Tibial nerve (tissue), 4 donors: ENCODE data around the gene ALPK3.

Experiments
- EP300 ChIP-seq, 2 donors: sonication (generic); formaldehyde crosslinking; IDR thresholded peaks; one replicate each; pipeline ENCODE4 v1.6.1; 2017; ENCODE audit warnings: antibody characterized with exemption in 2 of 2, mild to moderate bottlenecking in 1 of 2
- TF ChIP-seq, protein P1 (sequence below), 5 experiments: fragments of 200-600 bp in 3 of 5; fragments of 450-650 bp in 2 of 5; sonication (generic) in 3 of 5; IDR thresholded peaks; one replicate each; pipeline ENCODE4 v1.5.1; 2016 to 2019; ENCODE audit warnings: antibody characterized with exemption in 5 of 5, mild to moderate bottlenecking in 3 of 5, moderate library complexity in 2 of 5

DNA sequence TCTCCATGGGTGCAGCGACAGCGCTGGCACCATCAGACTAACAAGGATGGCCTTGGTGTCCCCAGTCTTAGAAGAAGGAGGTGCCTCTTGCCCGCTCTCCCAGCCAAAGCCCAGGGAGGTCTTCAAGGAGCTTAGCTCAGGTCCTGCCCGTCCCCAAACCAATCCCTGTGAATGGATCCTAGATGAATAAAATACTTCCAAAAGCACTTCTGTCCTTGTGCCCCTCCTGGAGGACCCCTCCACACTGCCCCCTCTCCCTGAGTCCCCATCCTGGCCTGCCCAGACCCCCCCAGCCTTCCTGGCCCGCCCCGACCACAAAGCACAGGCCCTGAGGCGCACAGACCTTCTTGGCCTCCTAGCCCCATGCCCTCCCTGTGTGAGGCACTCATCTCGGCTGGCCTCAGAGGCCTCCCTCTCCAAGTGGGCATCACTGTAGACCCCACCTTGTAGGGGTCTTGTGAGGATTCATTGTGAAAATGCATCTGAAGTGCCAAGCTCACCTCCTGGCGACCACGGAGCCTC lies 75.7 kb downstream of the ALPK3 start:
- TF ChIP-seq, protein P1, sequence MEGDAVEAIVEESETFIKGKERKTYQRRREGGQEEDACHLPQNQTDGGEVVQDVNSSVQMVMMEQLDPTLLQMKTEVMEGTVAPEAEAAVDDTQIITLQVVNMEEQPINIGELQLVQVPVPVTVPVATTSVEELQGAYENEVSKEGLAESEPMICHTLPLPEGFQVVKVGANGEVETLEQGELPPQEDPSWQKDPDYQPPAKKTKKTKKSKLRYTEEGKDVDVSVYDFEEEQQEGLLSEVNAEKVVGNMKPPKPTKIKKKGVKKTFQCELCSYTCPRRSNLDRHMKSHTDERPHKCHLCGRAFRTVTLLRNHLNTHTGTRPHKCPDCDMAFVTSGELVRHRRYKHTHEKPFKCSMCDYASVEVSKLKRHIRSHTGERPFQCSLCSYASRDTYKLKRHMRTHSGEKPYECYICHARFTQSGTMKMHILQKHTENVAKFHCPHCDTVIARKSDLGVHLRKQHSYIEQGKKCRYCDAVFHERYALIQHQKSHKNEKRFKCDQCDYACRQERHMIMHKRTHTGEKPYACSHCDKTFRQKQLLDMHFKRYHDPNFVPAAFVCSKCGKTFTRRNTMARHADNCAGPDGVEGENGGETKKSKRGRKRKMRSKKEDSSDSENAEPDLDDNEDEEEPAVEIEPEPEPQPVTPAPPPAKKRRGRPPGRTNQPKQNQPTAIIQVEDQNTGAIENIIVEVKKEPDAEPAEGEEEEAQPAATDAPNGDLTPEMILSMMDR (IDR thresholded peaks at IDR 0.05): no peak
- TF ChIP-seq EP300 (IDR thresholded peaks at IDR 0.05): no peak
